ENCODE measurements around the gene LRRC58.

DNA sequence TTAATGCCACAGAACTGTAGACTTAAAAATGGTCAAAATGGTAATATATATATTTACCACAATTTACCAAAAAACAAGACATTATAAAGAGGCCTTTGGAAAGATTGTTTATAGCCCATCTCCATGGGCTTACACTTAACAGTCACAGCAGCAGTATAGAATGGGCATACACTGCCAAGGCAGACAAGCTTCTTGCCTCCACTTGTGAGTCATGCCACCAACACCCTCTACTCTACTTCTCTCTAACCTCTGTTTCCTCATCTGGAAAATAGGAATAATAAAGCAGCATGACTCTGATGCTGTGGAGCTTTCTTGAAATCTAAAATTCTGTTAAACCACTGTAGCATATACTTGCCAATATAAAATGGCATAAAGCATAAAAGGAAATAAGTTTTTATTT is 49.8 kb downstream of the LRRC58 start:
- TF ChIP-seq, protein P1, sequence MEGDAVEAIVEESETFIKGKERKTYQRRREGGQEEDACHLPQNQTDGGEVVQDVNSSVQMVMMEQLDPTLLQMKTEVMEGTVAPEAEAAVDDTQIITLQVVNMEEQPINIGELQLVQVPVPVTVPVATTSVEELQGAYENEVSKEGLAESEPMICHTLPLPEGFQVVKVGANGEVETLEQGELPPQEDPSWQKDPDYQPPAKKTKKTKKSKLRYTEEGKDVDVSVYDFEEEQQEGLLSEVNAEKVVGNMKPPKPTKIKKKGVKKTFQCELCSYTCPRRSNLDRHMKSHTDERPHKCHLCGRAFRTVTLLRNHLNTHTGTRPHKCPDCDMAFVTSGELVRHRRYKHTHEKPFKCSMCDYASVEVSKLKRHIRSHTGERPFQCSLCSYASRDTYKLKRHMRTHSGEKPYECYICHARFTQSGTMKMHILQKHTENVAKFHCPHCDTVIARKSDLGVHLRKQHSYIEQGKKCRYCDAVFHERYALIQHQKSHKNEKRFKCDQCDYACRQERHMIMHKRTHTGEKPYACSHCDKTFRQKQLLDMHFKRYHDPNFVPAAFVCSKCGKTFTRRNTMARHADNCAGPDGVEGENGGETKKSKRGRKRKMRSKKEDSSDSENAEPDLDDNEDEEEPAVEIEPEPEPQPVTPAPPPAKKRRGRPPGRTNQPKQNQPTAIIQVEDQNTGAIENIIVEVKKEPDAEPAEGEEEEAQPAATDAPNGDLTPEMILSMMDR (IDR thresholded peaks at IDR 0.05; ENCODE audit: insufficient read depth, low read depth, low read length), result no peak
- no peak for TF ChIP-seq EZH2 (IDR thresholded peaks at IDR 0.05; ENCODE audit: insufficient read depth, low read length)
